IgD-negative memory B cell (primary cell): ENCODE results near the gene CELA3B. TPM values are rescaled to one million over a fixed set of nuclear protein-coding genes. Genes with fewer than 3 reads are reported as not detected.
A peak's percentile ranks its signal among the peaks of the same experiment; 100 is the strongest.
"Not testable (repeated sequence)": the region's sequence is repeated elsewhere in the genome, so short reads cannot be mapped to it uniquely, and the experiment has no call there.

Source experiments
- H3K27ac Mint-ChIP-seq, 3 donors: one replicate each; pipeline ENCODE4 v1.8.0; 2020 to 2022; ENCODE audit warnings: mild to moderate bottlenecking in 3 of 3, mixed read lengths in 3 of 3, moderate library complexity in 1 of 3
- H3K27me3 Mint-ChIP-seq: one replicate; pipeline ENCODE4 v1.8.0; 2021; ENCODE audit warnings: mixed read lengths
- H3K36me3 Mint-ChIP-seq: one replicate; pipeline ENCODE4 v1.8.0; 2020; ENCODE audit warnings: mild to moderate bottlenecking, mixed read lengths
- H3K4me1 Mint-ChIP-seq, 3 donors: one replicate each; pipeline ENCODE4 v1.8.0; 2020 to 2022; ENCODE audit warnings: mixed read lengths in 3 of 3, mild to moderate bottlenecking in 1 of 3
- H3K4me3 Mint-ChIP-seq, 4 donors: one replicate each; pipeline ENCODE4 v1.8.0; 2020 to 2022; ENCODE audit warnings: mild to moderate bottlenecking in 4 of 4, mixed read lengths in 4 of 4, moderate library complexity in 3 of 4
- H3K9me3 Mint-ChIP-seq, 3 donors: one replicate each; pipeline ENCODE4 v1.8.0; 2020 to 2021; ENCODE audit warnings: mixed read lengths in 3 of 3, mild to moderate bottlenecking in 1 of 3
- polyA plus RNA-seq: library from polyadenylated mRNA; unstranded; fragments of 300-500 nt; fragmentation: Illumina TruSeq; gene quantifications from one replicate; pipeline ENCODE4 v1.2.3, GENCODE V29; 2021

Gene CELA3B
- polyA plus RNA-seq, 1 donor from 2014 or later = not detected

- no peaks in the 10 kb centered on the region for H3K27me3 Mint-ChIP-seq
- H3K27ac Mint-ChIP-seq = peak overlapping the region in 2 of 3 donors; percentile 67 to 76
- no peaks in the 10 kb centered on the region for H3K9me3 Mint-ChIP-seq
- peak overlapping the region; percentile 17 to 95 (median 86) for H3K4me3 Mint-ChIP-seq
- peaks cover 2% of the 10 kb centered on the region for H3K36me3 Mint-ChIP-seq
- H3K4me1 Mint-ChIP-seq = peaks cover 0 to 10% (median 8%) of the 10 kb centered on the region in 3 donors
Measured at GRCh38 chr1:21938732-21939538, 37.9 kb upstream of the CELA3B start.

DNA sequence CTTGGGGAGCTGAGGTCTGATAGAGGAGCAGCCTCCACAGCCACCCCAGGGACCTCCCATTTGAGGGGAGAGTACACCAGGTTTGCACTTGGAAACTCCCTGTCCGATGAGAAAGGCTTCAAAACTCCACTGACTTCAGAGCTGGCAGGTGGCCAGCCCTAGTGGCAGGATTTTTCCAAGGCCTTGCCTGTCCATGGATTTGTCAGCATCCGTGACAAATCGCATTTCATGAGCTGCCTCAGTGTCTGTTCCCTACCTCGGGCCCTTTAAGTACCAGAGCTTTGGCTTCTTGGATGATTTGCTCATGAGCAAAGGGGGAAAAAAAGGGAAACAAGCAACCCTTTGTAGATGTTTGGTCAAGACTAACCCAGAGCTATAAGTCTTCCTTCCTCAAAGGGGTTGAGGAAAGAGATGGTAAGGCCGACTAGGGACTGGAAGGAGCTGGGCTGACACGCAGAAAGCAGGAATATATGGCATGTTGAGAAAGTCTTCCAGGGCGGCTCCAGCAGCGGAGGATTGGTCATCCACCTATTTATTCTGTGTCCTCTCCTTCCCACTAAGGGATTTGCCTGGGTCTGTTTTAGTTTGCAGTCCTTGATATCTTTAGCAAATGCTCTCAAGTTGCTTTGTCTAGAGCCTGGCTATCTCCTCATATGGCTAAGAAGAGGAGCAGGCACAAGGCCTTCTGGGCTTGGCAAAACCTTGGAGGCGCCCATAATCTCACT lies 37.0 kb upstream of the CELA3B start:
- Mint-ChIP-seq H3K4me1 (peaks cover 0 to 10% (median 8%) of the 10 kb centered on the region in 3 donors), H3K36me3 (peaks cover 2% of the 10 kb centered on the region), H3K27me3 (no peaks in the 10 kb centered on the region), H3K4me3 (peak overlapping the region in 1 of 4 donors; percentile 76), H3K9me3 (no peaks in the 10 kb centered on the region), H3K27ac (peak overlapping the region in 2 of 3 donors; percentile 16 to 29)

- Mint-ChIP-seq H3K4me3 (peak overlapping the region in 1 of 4 donors; percentile 76), H3K9me3 (no peaks in the 10 kb centered on the region), H3K27ac (peak overlapping the region in 2 of 3 donors; percentile 16 to 57), H3K4me1 (peaks cover 0 to 10% (median 8%) of the 10 kb centered on the region in 3 donors), H3K27me3 (no peaks in the 10 kb centered on the region), H3K36me3 (peaks cover 2% of the 10 kb centered on the region)
Measured at GRCh38 chr1:21940492-21940891, 36.3 kb upstream of the CELA3B start.

- H3K27ac Mint-ChIP-seq = no peak overlapping the region
- H3K4me3 Mint-ChIP-seq = no peak overlapping the region
- peaks cover 2% of the 10 kb centered on the region for H3K36me3 Mint-ChIP-seq
- peaks cover 0 to 10% (median 6%) of the 10 kb centered on the region in 3 donors for H3K4me1 Mint-ChIP-seq
- no peaks in the 10 kb centered on the region for H3K27me3 Mint-ChIP-seq
- H3K9me3 Mint-ChIP-seq = no peaks in the 10 kb centered on the region
Measured at GRCh38 chr1:21941370-21941769, 35.5 kb upstream of the CELA3B start.

- H3K9me3 Mint-ChIP-seq = no peaks in the 10 kb centered on the region
Measured at GRCh38 chr1:21942464-21942863, 34.4 kb upstream of the CELA3B start.

DNA sequence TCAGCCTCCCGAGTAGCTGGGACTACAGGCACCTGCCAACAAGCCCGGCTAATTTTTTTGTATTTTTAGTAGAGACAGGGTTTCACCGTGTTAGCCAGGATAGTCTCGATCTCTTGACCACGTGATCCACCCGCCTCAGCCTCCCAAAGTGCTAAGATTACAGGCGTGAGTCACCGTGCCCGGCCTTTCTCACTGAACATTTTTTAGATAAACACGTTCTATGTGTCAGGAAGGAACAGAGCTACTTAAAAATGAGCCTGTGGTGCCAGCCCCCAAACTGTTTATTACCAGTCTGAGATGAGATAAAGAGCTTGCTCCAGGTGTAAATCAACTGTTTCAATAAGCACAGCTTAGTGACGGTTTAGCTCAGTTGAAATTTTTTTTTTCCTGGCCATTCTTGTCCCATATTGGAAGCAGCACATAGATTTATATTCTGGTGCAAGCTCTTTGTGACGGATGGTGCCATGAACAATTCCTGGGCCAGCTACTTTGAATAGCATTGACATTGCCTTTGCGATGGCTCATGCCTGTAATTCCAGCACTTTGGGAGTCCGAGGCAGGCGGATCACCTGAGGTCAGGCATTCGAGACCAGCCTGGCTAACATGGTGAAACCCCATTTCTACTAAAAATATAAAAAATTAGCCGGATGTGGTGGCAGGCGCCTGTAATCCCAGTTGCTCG lies 33.7 kb upstream of the CELA3B start:
- not testable (repeated sequence) for H3K27ac Mint-ChIP-seq

More at GRCh38 chr1:21942464-21942863, 34.4 kb upstream of the CELA3B start:
- Mint-ChIP-seq H3K27ac (no peak overlapping the region), H3K4me1 (peaks cover 0 to 8% (median 6%) of the 10 kb centered on the region in 3 donors), H3K27me3 (no peaks in the 10 kb centered on the region), H3K4me3 (no peak overlapping the region), H3K36me3 (peaks cover 2% of the 10 kb centered on the region)

DNA sequence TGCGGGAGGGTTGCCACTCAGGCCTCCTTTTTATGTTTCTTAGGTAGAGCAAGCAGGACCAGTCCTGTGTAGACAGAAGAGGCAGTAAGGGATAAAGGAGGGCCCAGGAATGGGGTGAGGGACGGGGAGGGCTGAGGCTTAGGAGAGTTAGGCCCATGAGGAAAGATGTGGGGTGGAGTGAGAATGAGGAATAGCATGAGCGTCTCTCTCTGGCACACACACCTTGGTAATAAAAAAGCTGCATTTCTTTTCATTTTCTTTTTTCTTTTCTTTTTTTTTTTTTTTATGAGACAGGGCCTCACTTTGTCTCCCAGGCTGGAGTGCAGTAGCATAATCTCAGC lies 32.1 kb upstream of the CELA3B start:
- Mint-ChIP-seq H3K4me1 (peaks cover 0 to 1% (median 0%) of the 10 kb centered on the region in 3 donors), H3K9me3 (no peaks in the 10 kb centered on the region), H3K27ac (no peak overlapping the region), H3K27me3 (no peaks in the 10 kb centered on the region), H3K36me3 (peaks cover 2% of the 10 kb centered on the region), H3K4me3 (no peak overlapping the region)

More for the DNA sequence above, 33.7 kb upstream of the CELA3B start:
- not testable (repeated sequence) for H3K27me3 Mint-ChIP-seq, H3K9me3 Mint-ChIP-seq, H3K4me3 Mint-ChIP-seq, H3K4me1 Mint-ChIP-seq, H3K36me3 Mint-ChIP-seq

GRCh38 chr1:21946836-21947587 lies 29.8 kb upstream of the CELA3B start:
- Mint-ChIP-seq H3K27ac (no peak overlapping the region), H3K4me3 (no peak overlapping the region), H3K36me3 (no peaks in the 10 kb centered on the region), H3K9me3 (no peaks in the 10 kb centered on the region), H3K27me3 (no peaks in the 10 kb centered on the region), H3K4me1 (no peaks in the 10 kb centered on the region)

DNA sequence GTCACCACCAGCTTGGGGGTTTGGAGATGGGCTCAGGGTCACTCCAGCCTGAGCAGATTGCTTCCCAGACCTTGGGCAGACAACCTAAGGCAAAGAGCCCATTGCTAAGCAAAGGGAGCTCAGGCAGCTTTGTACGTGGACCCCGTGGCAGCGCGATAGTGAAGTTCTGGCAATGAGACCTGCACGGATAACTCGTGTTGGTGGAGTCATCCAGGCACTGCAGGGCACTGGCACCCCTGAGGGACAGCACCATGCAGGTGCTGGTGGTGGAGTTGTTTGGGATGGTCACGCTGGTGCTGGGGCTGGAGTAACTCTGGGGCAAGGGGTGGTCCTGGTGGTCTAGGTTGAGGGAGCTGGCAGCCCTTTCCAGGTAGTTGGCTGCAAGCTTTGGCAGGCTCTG lies 26.1 kb upstream of the CELA3B start:
- Mint-ChIP-seq H3K9me3 (no peaks in the 10 kb centered on the region), H3K36me3 (no peaks in the 10 kb centered on the region), H3K27me3 (no peaks in the 10 kb centered on the region), H3K4me1 (no peaks in the 10 kb centered on the region), H3K4me3 (no peak overlapping the region), H3K27ac (no peak overlapping the region)

- Mint-ChIP-seq H3K9me3 (no peaks in the 10 kb centered on the region), H3K4me1 (no peaks in the 10 kb centered on the region), H3K4me3 (no peak overlapping the region), H3K27ac (no peak overlapping the region), H3K27me3 (no peaks in the 10 kb centered on the region), H3K36me3 (no peaks in the 10 kb centered on the region)
Measured at GRCh38 chr1:21951226-21951870, 25.5 kb upstream of the CELA3B start.

GRCh38 chr1:21952786-21953520 lies 23.9 kb upstream of the CELA3B start:
- H3K4me1 Mint-ChIP-seq = peaks cover 0 to 2% (median 2%) of the 10 kb centered on the region in 3 donors
- no peaks in the 10 kb centered on the region for H3K36me3 Mint-ChIP-seq
- no peak overlapping the region for H3K4me3 Mint-ChIP-seq
- no peaks in the 10 kb centered on the region for H3K9me3 Mint-ChIP-seq
- no peak overlapping the region for H3K27ac Mint-ChIP-seq
- H3K27me3 Mint-ChIP-seq = peaks cover 10% of the 10 kb centered on the region

DNA sequence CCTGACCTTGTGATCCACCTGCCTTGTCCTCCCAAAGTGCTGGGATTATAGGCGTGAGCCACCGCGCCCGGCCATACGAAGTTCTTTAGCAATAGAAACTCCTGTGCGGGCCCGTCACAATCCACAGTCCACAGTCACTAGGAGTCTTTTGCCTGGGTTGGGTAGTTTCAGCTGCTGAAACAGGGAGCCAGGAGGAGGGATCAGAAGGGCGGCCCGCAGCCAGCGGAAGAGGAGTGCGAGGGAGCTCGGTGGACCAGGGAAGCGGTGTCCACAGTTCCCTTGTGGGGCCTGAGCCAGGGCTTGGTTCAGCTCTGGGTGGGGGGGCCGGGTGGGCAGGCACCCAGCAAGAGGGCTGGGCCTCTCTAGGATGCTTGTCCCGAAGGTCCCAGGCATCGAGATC lies 21.8 kb upstream of the CELA3B start:
- no peak overlapping the region for H3K27ac Mint-ChIP-seq
- peaks cover 0 to 2% (median 2%) of the 10 kb centered on the region in 3 donors for H3K4me1 Mint-ChIP-seq
- H3K36me3 Mint-ChIP-seq = no peaks in the 10 kb centered on the region
- H3K4me3 Mint-ChIP-seq = no peak overlapping the region
- H3K27me3 Mint-ChIP-seq = peaks cover 15% of the 10 kb centered on the region
- H3K9me3 Mint-ChIP-seq = no peaks in the 10 kb centered on the region

GRCh38 chr1:21955501-21956281 lies 21.1 kb upstream of the CELA3B start:
- Mint-ChIP-seq H3K9me3 (no peaks in the 10 kb centered on the region), H3K27me3 (peaks cover 15% of the 10 kb centered on the region), H3K4me1 (peaks cover 0 to 2% (median 2%) of the 10 kb centered on the region in 3 donors), H3K4me3 (no peak overlapping the region), H3K36me3 (no peaks in the 10 kb centered on the region), H3K27ac (no peak overlapping the region)
